SH-SY5Y (cell line): ENCODE results near the gene PKP3.

ENCODE experiments used
- GATA2 ChIP-seq: IDR thresholded peaks from 2 replicates; pipeline ENCODE4 v1.6.1; 2011; ENCODE audit warnings: mild to moderate bottlenecking, low read depth, low read length
- GATA3 ChIP-seq: IDR thresholded peaks from 2 replicates; pipeline ENCODE4 v1.6.1; 2011; ENCODE audit warnings: low read depth, mild to moderate bottlenecking, low read length, moderate library complexity

- TF ChIP-seq GATA3: no peak
- TF ChIP-seq GATA2: no peak
Observed at GRCh38 chr11:416757-417621, 23.0 kb downstream of the PKP3 start.
